ENCODE data around the gene PCDHGB6. TPM values are rescaled to one million over a fixed set of nuclear protein-coding genes. Genes with fewer than 3 reads are reported as not detected.

PCDHGB6 gene
- total and polyA plus RNA-seq, 2 donors (not counting 3 experiments of a cell fraction or from before 2014, with no cell fraction given): 2.3 to 4.8 TPM

DNA sequence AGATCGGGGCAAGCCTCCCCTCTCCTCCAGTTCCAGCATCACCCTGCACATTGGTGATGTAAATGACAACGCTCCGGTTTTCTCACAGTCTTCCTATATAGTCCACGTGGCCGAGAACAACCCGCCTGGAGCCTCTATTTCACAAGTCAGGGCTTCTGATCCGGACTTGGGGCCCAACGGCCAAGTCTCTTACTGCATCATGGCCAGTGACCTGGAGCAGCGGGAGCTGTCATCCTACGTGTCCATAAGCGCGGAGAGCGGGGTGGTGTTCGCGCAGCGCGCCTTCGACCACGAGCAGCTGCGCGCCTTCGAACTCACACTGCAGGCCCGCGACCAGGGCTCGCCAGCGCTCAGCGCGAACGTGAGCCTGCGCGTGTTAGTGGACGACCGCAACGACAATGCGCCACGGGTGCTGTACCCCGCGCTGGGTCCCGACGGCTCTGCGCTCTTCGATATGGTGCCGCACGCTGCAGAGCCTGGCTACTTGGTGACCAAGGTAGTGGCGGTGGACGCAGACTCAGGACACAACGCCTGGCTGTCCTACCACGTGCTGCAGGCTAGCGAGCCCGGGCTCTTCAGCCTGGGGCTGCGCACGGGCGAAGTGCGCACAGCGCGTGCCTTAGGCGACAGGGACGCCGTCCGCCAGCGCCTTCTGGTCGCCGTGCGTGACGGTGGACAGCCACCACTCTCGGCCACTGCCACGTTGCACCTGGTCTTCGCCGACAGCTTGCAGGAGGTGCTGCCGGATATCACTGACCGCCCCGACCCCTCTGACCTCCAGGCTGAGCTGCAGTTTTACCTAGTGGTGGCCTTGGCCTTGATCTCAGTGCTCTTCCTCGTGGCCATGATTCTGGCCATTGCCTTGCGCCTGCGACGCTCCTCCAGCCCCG, 18.4 kb upstream of the PCDHGB6 start:
- POLR2A ChIA-PET: no interaction called here
- Histone ChIP-seq H3K9me1 (replicated peaks; ENCODE audit: control insufficient read depth, extremely low read depth, insufficient read depth, low read length) (no peaks in the 10 kb centered on the region), H3K9me3 (replicated peaks; ENCODE audit: control insufficient read depth, insufficient read depth, low read length) (peaks cover 2% of the 10 kb centered on the region), H3K4me2 (ENCODE audit: insufficient read depth, low read length) (no peak overlapping the region), H3K27ac (ENCODE audit: insufficient read depth, low read depth, low read length) (no peak overlapping the region), H4K20me1 (replicated peaks; ENCODE audit: control insufficient read depth, extremely low read depth, insufficient read depth, low read length) (no peaks in the 10 kb centered on the region), H3K36me3 (ENCODE audit: control insufficient read depth in 2 of 2, extremely low read depth in 1 of 2, insufficient read depth in 2 of 2, low read length in 2 of 2) (no peaks in the 10 kb centered on the region), H3K79me2 (ENCODE audit: control insufficient read depth, insufficient read depth, low read length) (no peaks in the 10 kb centered on the region), H3K27me3 (ENCODE audit: control insufficient read depth in 2 of 2, insufficient read depth in 2 of 2, low read length in 2 of 2) (peaks cover 31 to 77% of the 10 kb centered on the region in 2 experiments), H3K4me3 (replicated peaks in 1 of 3; ENCODE audit: insufficient read depth in 1 of 3, low read depth in 1 of 3, low read length in 3 of 3) (no peak overlapping the region), H3K9ac (replicated peaks; ENCODE audit: extremely low read depth, insufficient read depth, low read length) (no peak overlapping the region), H3K4me1 (ENCODE audit: control insufficient read depth, extremely low read depth, insufficient read depth, low read length) (no peaks in the 10 kb centered on the region), H2AFZ (ENCODE audit: low read depth, low read length) (no peak overlapping the region)
- TF ChIP-seq FOS (IDR thresholded peaks at IDR 0.05; ENCODE audit: borderline replicate concordance, insufficient read depth, low read length) (no peak), JUN (IDR thresholded peaks at IDR 0.05; ENCODE audit: borderline replicate concordance, insufficient read depth, insufficient read length, low read depth) (no peak), CTCF (IDR thresholded peaks at IDR 0.05; ENCODE audit: extremely low read depth in 1 of 2, insufficient read depth in 1 of 2, low read depth in 1 of 2, low read length in 2 of 2) (no peak), EZH2 (IDR thresholded peaks at IDR 0.05; ENCODE audit: borderline replicate concordance, low read depth, low read length, severe bottlenecking) (no peak), MYC (IDR thresholded peaks at IDR 0.05; ENCODE audit: low read depth, low read length) (no peak), POLR2AphosphoS5 (IDR thresholded peaks at IDR 0.05; ENCODE audit: insufficient read depth, low read depth, low read length) (no peak), POLR2A (IDR thresholded peaks at IDR 0.05; ENCODE audit: low read depth, low read length) (no peak), GATA2 (IDR thresholded peaks at IDR 0.05; ENCODE audit: insufficient read depth, insufficient read length, low read depth, low read length) (no peak)
- TF ChIP-seq, protein P1, sequence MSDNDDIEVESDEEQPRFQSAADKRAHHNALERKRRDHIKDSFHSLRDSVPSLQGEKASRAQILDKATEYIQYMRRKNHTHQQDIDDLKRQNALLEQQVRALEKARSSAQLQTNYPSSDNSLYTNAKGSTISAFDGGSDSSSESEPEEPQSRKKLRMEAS (IDR thresholded peaks at IDR 0.05; ENCODE audit: insufficient read depth, insufficient read length): no peak
- DNase-seq (ENCODE audit: low read depth, low spot score) (no peak), FAIRE-seq (no peak)
- intact Hi-C loops (cut with micrococcal nuclease): no loop called here
- dilution Hi-C loops (cut with MboI; ENCODE audit: extremely low pct_ligation_motif_present, low sequenced_read_pairs): no loop called here
- BruUV-seq (replicated peaks): no TSS peak
- CTCF ChIA-PET: interaction anchor here (1.5 to 4.1 kb wide), 8 partner anchors 8 to 178 kb away, joined by 4 to 32 read pairs (median 6); partner anchors contain the start of genes PCDHGA10, PCDHGA12, PCDHGA4 and PCDHGA6
